Measurements from ENCODE around the gene CRYBA2.
A peak's percentile ranks its signal among the peaks of the same experiment; 100 is the strongest.

Gene CRYBA2

GRCh38 chr2:218993345-218994315 lies at the start of gene CRYBA2:
Gene CRYBA2, minus strand, starts transcription at chr2:218993422. Its CDS starts 246 bp downstream, at chr2:218993176.
- H3K4me1 ChIP-seq (ENCODE audit: control insufficient read depth in 1 of 2, insufficient read depth in 2 of 2, low read length in 2 of 2) = peaks cover 0 to 20% of the 10 kb centered on the region in 2 donors
- no peaks in the 10 kb centered on the region for H3K9me3 ChIP-seq (ENCODE audit: control insufficient read depth in 1 of 2, low read length in 2 of 2)
- H3K27me3 ChIP-seq (ENCODE audit: control insufficient read depth in 1 of 2, insufficient read depth in 2 of 2, low read length in 2 of 2) = peaks cover 66 to 74% of the 10 kb centered on the region in 2 donors
- H3K4me3 ChIP-seq (ENCODE audit: low read depth in 1 of 2, low read length in 2 of 2) = peak within 1 kb of the TSS; percentile 49 to 59
- H3K36me3 ChIP-seq (ENCODE audit: control insufficient read depth in 1 of 2, insufficient read depth in 2 of 2, low read length in 2 of 2) = no peaks in the 10 kb centered on the region
- no peak within 1 kb of the TSS for H3K9ac ChIP-seq (ENCODE audit: low read depth in 1 of 2, low read length in 2 of 2)
- no peak within 1 kb of the TSS for H3K27ac ChIP-seq (ENCODE audit: low read depth, low read length)

GRCh38 chr2:219042750-219043149 lies 49.5 kb upstream of the CRYBA2 start:
- H3K27me3 ChIP-seq (ENCODE audit: control insufficient read depth in 1 of 2, insufficient read depth in 2 of 2, low read length in 2 of 2) = peaks cover 8 to 15% of the 10 kb centered on the region in 2 donors
- H3K36me3 ChIP-seq (ENCODE audit: control insufficient read depth in 1 of 2, insufficient read depth in 2 of 2, low read length in 2 of 2) = no peaks in the 10 kb centered on the region
- no peak overlapping the region for H3K4me3 ChIP-seq (ENCODE audit: low read depth in 1 of 2, low read length in 2 of 2)
- no peaks in the 10 kb centered on the region for H3K9me3 ChIP-seq (ENCODE audit: control insufficient read depth in 1 of 2, low read length in 2 of 2)
- H3K9ac ChIP-seq (ENCODE audit: low read depth in 1 of 2, low read length in 2 of 2) = no peak overlapping the region
- H3K27ac ChIP-seq (ENCODE audit: low read depth, low read length) = no peak overlapping the region
- H3K4me1 ChIP-seq (ENCODE audit: control insufficient read depth in 1 of 2, insufficient read depth in 2 of 2, low read length in 2 of 2) = peaks cover 7 to 11% of the 10 kb centered on the region in 2 donors

GRCh38 chr2:219042157-219042556 lies 48.9 kb upstream of the CRYBA2 start:
- Histone ChIP-seq H3K4me1 (ENCODE audit: control insufficient read depth in 1 of 2, insufficient read depth in 2 of 2, low read length in 2 of 2) (peaks cover 7 to 11% of the 10 kb centered on the region in 2 donors), H3K27me3 (ENCODE audit: control insufficient read depth in 1 of 2, insufficient read depth in 2 of 2, low read length in 2 of 2) (peaks cover 8 to 15% of the 10 kb centered on the region in 2 donors)

GRCh38 chr2:219041252-219041651 lies 48.0 kb upstream of the CRYBA2 start, which contains the start of gene CFAP65:
Gene CFAP65, minus strand, starts transcription at chr2:219041516. Its CDS starts 2,468 bp downstream, at chr2:219039048.
- Histone ChIP-seq H3K9ac (ENCODE audit: low read depth in 1 of 2, low read length in 2 of 2) (no peak within 1 kb of the TSS), H3K27ac (ENCODE audit: low read depth, low read length) (no peak within 1 kb of the TSS), H3K4me3 (ENCODE audit: low read depth in 1 of 2, low read length in 2 of 2) (peak within 1 kb of the TSS; percentile 58 to 60)

More at GRCh38 chr2:219042157-219042556, 48.9 kb upstream of the CRYBA2 start:
- H3K36me3 ChIP-seq (ENCODE audit: control insufficient read depth in 1 of 2, insufficient read depth in 2 of 2, low read length in 2 of 2) = no peaks in the 10 kb centered on the region
- H3K4me3 ChIP-seq (ENCODE audit: low read depth in 1 of 2, low read length in 2 of 2) = no peak overlapping the region
- no peaks in the 10 kb centered on the region for H3K9me3 ChIP-seq (ENCODE audit: control insufficient read depth in 1 of 2, low read length in 2 of 2)
- H3K9ac ChIP-seq (ENCODE audit: low read depth in 1 of 2, low read length in 2 of 2) = no peak overlapping the region
- H3K27ac ChIP-seq (ENCODE audit: low read depth, low read length) = no peak overlapping the region

GRCh38 chr2:219038600-219038999 lies 45.4 kb upstream of the CRYBA2 start:
- no peaks in the 10 kb centered on the region for H3K9me3 ChIP-seq (ENCODE audit: control insufficient read depth in 1 of 2, low read length in 2 of 2)
- H3K9ac ChIP-seq (ENCODE audit: low read depth in 1 of 2, low read length in 2 of 2) = no peak overlapping the region
- H3K4me3 ChIP-seq (ENCODE audit: low read depth in 1 of 2, low read length in 2 of 2) = no peak overlapping the region
- peaks cover 8 to 20% of the 10 kb centered on the region in 2 donors for H3K27me3 ChIP-seq (ENCODE audit: control insufficient read depth in 1 of 2, insufficient read depth in 2 of 2, low read length in 2 of 2)
- H3K36me3 ChIP-seq (ENCODE audit: control insufficient read depth in 1 of 2, insufficient read depth in 2 of 2, low read length in 2 of 2) = no peaks in the 10 kb centered on the region
- peaks cover 7 to 11% of the 10 kb centered on the region in 2 donors for H3K4me1 ChIP-seq (ENCODE audit: control insufficient read depth in 1 of 2, insufficient read depth in 2 of 2, low read length in 2 of 2)
- no peak overlapping the region for H3K27ac ChIP-seq (ENCODE audit: low read depth, low read length)

More at GRCh38 chr2:219041252-219041651, 48.0 kb upstream of the CRYBA2 start, which contains the start of gene CFAP65:
- H3K9me3 ChIP-seq (ENCODE audit: control insufficient read depth in 1 of 2, low read length in 2 of 2) = no peaks in the 10 kb centered on the region
- H3K36me3 ChIP-seq (ENCODE audit: control insufficient read depth in 1 of 2, insufficient read depth in 2 of 2, low read length in 2 of 2) = no peaks in the 10 kb centered on the region
- H3K27me3 ChIP-seq (ENCODE audit: control insufficient read depth in 1 of 2, insufficient read depth in 2 of 2, low read length in 2 of 2) = peaks cover 8 to 15% of the 10 kb centered on the region in 2 donors
- peaks cover 7 to 11% of the 10 kb centered on the region in 2 donors for H3K4me1 ChIP-seq (ENCODE audit: control insufficient read depth in 1 of 2, insufficient read depth in 2 of 2, low read length in 2 of 2)

- Histone ChIP-seq H3K9me3 (ENCODE audit: control insufficient read depth in 1 of 2, low read length in 2 of 2) (no peaks in the 10 kb centered on the region), H3K9ac (ENCODE audit: low read depth in 1 of 2, low read length in 2 of 2) (no peak overlapping the region), H3K4me3 (ENCODE audit: low read depth in 1 of 2, low read length in 2 of 2) (no peak overlapping the region), H3K4me1 (ENCODE audit: control insufficient read depth in 1 of 2, insufficient read depth in 2 of 2, low read length in 2 of 2) (peaks cover 7 to 9% of the 10 kb centered on the region in 2 donors), H3K27me3 (ENCODE audit: control insufficient read depth in 1 of 2, insufficient read depth in 2 of 2, low read length in 2 of 2) (peaks cover 8 to 20% of the 10 kb centered on the region in 2 donors), H3K27ac (ENCODE audit: low read depth, low read length) (no peak overlapping the region), H3K36me3 (ENCODE audit: control insufficient read depth in 1 of 2, insufficient read depth in 2 of 2, low read length in 2 of 2) (no peaks in the 10 kb centered on the region)
Observed at GRCh38 chr2:219037783-219038499, 44.7 kb upstream of the CRYBA2 start.

- Histone ChIP-seq H3K27me3 (ENCODE audit: control insufficient read depth in 1 of 2, insufficient read depth in 2 of 2, low read length in 2 of 2) (peaks cover 8 to 15% of the 10 kb centered on the region in 2 donors), H3K9me3 (ENCODE audit: control insufficient read depth in 1 of 2, low read length in 2 of 2) (no peaks in the 10 kb centered on the region), H3K36me3 (ENCODE audit: control insufficient read depth in 1 of 2, insufficient read depth in 2 of 2, low read length in 2 of 2) (no peaks in the 10 kb centered on the region), H3K27ac (ENCODE audit: low read depth, low read length) (no peak overlapping the region), H3K4me1 (ENCODE audit: control insufficient read depth in 1 of 2, insufficient read depth in 2 of 2, low read length in 2 of 2) (no peaks in the 10 kb centered on the region), H3K9ac (ENCODE audit: low read depth in 1 of 2, low read length in 2 of 2) (no peak overlapping the region), H3K4me3 (ENCODE audit: low read depth in 1 of 2, low read length in 2 of 2) (no peak overlapping the region)
Observed at GRCh38 chr2:219035942-219036341, 42.7 kb upstream of the CRYBA2 start.

GRCh38 chr2:219034823-219035222 lies 41.6 kb upstream of the CRYBA2 start:
- H3K4me1 ChIP-seq (ENCODE audit: control insufficient read depth in 1 of 2, insufficient read depth in 2 of 2, low read length in 2 of 2) = no peaks in the 10 kb centered on the region
- no peaks in the 10 kb centered on the region for H3K9me3 ChIP-seq (ENCODE audit: control insufficient read depth in 1 of 2, low read length in 2 of 2)
- peaks cover 0 to 11% of the 10 kb centered on the region in 2 donors for H3K27me3 ChIP-seq (ENCODE audit: control insufficient read depth in 1 of 2, insufficient read depth in 2 of 2, low read length in 2 of 2)
- H3K36me3 ChIP-seq (ENCODE audit: control insufficient read depth in 1 of 2, insufficient read depth in 2 of 2, low read length in 2 of 2) = no peaks in the 10 kb centered on the region
- H3K9ac ChIP-seq (ENCODE audit: low read depth in 1 of 2, low read length in 2 of 2) = no peak overlapping the region
- no peak overlapping the region for H3K4me3 ChIP-seq (ENCODE audit: low read depth in 1 of 2, low read length in 2 of 2)
- H3K27ac ChIP-seq (ENCODE audit: low read depth, low read length) = no peak overlapping the region

- Histone ChIP-seq H3K27ac (ENCODE audit: low read depth, low read length) (no peak overlapping the region), H3K36me3 (ENCODE audit: control insufficient read depth in 1 of 2, insufficient read depth in 2 of 2, low read length in 2 of 2) (no peaks in the 10 kb centered on the region), H3K4me1 (ENCODE audit: control insufficient read depth in 1 of 2, insufficient read depth in 2 of 2, low read length in 2 of 2) (no peaks in the 10 kb centered on the region), H3K27me3 (ENCODE audit: control insufficient read depth in 1 of 2, insufficient read depth in 2 of 2, low read length in 2 of 2) (peaks cover 0 to 5% of the 10 kb centered on the region in 2 donors), H3K4me3 (ENCODE audit: low read depth in 1 of 2, low read length in 2 of 2) (no peak overlapping the region), H3K9me3 (ENCODE audit: control insufficient read depth in 1 of 2, low read length in 2 of 2) (no peaks in the 10 kb centered on the region), H3K9ac (ENCODE audit: low read depth in 1 of 2, low read length in 2 of 2) (no peak overlapping the region)
Observed at GRCh38 chr2:219032051-219032745, 39.0 kb upstream of the CRYBA2 start.

Data from duodenal mucosa (tissue), 2 donors.